ENCODE data around the gene WDFY4. TPM values are rescaled to one million over a fixed set of nuclear protein-coding genes. Genes with fewer than 3 reads are reported as not detected.

WDFY4 gene
- polyA plus RNA-seq, 1 of the 3 experiments (the other 2 are of a cell fraction) = not detected

DNA sequence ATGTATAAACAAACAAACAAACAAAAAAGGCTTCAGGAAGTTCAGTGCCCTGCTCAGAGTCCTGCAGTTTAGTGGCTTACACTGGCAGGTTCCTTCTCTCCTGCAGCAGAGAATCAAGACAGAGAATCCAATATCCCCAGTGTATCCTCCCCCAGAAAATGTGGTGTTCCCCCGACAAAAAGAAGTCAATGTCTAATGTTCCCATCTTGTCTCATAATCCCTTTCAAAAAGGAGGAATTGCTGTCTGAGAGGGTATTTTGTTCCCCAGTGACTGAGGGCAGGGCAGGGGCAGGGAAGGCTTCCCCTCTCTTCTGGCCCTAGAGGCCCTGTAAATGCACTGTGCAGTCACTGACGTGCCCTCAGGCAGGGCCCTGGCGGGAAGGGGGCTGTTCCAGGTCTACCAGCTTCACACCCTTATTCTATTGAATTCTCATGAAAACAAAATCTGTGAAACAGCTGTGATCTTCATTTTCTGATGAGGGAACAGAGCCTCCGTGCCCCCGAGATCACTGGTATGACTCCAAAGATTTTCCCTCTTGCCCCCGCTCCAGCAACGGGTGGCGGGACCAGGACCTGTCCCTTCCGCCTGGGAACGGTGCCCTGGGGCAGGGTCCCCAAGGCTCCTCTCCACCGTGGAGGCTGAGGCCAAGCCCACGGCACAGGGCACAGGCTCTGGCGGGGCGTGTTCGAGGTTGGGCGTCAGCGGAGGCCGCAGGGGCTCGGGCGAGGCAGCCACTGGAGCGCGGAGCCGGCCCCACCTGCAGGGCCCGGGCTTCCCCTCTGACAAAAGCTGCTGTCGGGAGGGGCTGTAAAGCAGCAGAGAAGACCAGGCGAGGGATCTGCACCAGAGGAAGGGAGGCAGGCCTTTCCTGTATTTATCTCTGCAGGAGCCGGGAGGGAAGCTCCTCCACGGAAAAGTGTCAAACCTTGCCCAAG lies 13.4 kb upstream of the WDFY4 start:
- Histone ChIP-seq H3K9me3 (peaks cover 4% of the 10 kb centered on the region; the same call in 1 of the 2 replicates), H2AFZ (ENCODE audit: low read depth) (no peak overlapping the region), H3F3A (replicated peaks; ENCODE audit: insufficient read depth) (no peaks in the 10 kb centered on the region), H3K4me3 (ENCODE audit: low read depth in 2 of 2, low read length in 1 of 2) (no peak overlapping the region), H3K9ac (no peak overlapping the region), H3K9me2 (no peaks in the 10 kb centered on the region), H3K27ac (ENCODE audit: low read depth in 2 of 2, low read length in 1 of 2) (no peak overlapping the region), H4K20me1 (ENCODE audit: insufficient read depth) (no peaks in the 10 kb centered on the region), H3K79me2 (ENCODE audit: insufficient read depth) (no peaks in the 10 kb centered on the region), H3K27me3 (ENCODE audit: insufficient read depth) (no peaks in the 10 kb centered on the region), H3K4me2 (no peak overlapping the region), H3K36me3 (replicated peaks in 1 of 2; ENCODE audit: control insufficient read depth in 1 of 2, insufficient read depth in 2 of 2, low read length in 1 of 2) (no peaks in the 10 kb centered on the region), H3K4me1 (ENCODE audit: control insufficient read depth in 1 of 2, insufficient read depth in 2 of 2, low read depth in 1 of 2, low read length in 1 of 2) (no peaks in the 10 kb centered on the region)
- no peak for DNase-seq
- ChIA-PET CTCF (interaction anchor here (2.9 kb wide), 1 partner anchor 15 kb away, joined by 10 read pairs; no protein-coding TSS in a partner anchor), POLR2A (no interaction called here)
- TF ChIP-seq, protein P1, sequence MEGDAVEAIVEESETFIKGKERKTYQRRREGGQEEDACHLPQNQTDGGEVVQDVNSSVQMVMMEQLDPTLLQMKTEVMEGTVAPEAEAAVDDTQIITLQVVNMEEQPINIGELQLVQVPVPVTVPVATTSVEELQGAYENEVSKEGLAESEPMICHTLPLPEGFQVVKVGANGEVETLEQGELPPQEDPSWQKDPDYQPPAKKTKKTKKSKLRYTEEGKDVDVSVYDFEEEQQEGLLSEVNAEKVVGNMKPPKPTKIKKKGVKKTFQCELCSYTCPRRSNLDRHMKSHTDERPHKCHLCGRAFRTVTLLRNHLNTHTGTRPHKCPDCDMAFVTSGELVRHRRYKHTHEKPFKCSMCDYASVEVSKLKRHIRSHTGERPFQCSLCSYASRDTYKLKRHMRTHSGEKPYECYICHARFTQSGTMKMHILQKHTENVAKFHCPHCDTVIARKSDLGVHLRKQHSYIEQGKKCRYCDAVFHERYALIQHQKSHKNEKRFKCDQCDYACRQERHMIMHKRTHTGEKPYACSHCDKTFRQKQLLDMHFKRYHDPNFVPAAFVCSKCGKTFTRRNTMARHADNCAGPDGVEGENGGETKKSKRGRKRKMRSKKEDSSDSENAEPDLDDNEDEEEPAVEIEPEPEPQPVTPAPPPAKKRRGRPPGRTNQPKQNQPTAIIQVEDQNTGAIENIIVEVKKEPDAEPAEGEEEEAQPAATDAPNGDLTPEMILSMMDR (IDR thresholded peaks at IDR 0.05) = no peak
- no peak for TF ChIP-seq SIN3A (IDR thresholded peaks at IDR 0.05; ENCODE audit: borderline replicate concordance, low read depth, low read length)
- TF ChIP-seq EZH2phosphoT487 (IDR thresholded peaks at IDR 0.05; ENCODE audit: borderline replicate concordance, low read depth) = no peak
- TF ChIP-seq TAF1 (IDR thresholded peaks at IDR 0.05; ENCODE audit: borderline replicate concordance, low read depth, low read length) = no peak
- TF ChIP-seq TCF12 (IDR thresholded peaks at IDR 0.05) = no peak
- no peak for TF ChIP-seq EP300 (IDR thresholded peaks at IDR 0.05; ENCODE audit: borderline replicate concordance in 1 of 2, low read depth in 1 of 2, low read length in 1 of 2)
- TF ChIP-seq FOXJ3 (CRISPR knock-in tag; IDR thresholded peaks at IDR 0.05) = no peak
- no peak for TF ChIP-seq JUND (IDR thresholded peaks at IDR 0.05)
- 71% methylated on average over 20 of the region's 28 CpGs for WGBS (ENCODE audit: low lambda C conversion rate)

DNA sequence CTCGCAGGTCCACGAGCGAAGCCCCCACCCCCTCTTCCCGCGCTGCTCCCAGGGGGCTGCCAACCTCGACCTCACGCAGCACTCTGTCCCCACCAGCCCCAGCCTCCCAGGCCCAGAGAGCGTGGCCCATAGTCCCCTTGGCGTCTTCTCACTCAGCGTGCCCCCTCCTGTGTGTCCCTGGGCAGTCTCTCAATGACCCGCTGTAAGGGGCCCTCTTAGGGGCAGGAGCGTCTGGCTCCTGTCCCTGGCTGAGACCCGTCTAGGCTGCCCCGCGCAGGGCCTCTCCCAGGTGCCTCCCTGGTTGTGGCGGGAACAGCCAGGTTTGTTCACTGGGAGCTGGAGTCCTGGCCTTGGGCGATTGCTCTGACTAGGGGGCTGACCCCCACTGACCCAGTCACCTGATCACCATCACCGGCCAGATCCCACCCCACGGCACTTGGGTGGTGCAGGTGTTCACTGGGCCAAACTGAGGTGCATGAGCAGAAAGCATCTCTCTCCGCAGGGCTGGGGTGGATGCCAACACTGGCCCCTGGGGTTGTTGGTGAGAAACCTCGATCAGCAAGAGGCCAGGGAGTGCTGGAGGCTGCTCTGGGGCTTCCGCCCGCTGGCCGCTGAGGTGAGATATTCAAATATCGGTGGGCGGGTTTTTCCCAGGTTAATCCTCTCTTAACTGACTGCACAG lies 12.6 kb upstream of the WDFY4 start:
- H3K9me2 ChIP-seq = no peaks in the 10 kb centered on the region
- H4K20me1 ChIP-seq (ENCODE audit: insufficient read depth) = no peaks in the 10 kb centered on the region
- no peak for DNase-seq
- POLR2A ChIA-PET = no interaction called here
- H3K9ac ChIP-seq = no peak overlapping the region
- H2AFZ ChIP-seq (ENCODE audit: low read depth) = no peak overlapping the region
- H3K4me1 ChIP-seq (ENCODE audit: control insufficient read depth in 1 of 2, insufficient read depth in 2 of 2, low read depth in 1 of 2, low read length in 1 of 2) = no peaks in the 10 kb centered on the region
- CTCF ChIA-PET = interaction anchor here (1.5 to 2.9 kb wide), 2 partner anchors 14 to 16 kb away, joined by 7 to 10 read pairs; no protein-coding TSS in a partner anchor
- TF ChIP-seq RAD21 (IDR thresholded peaks at IDR 0.05; ENCODE audit: low read length) = no peak
- no peak for TF ChIP-seq POLR2AphosphoS5 (IDR thresholded peaks at IDR 0.05; ENCODE audit: low read depth, low read length)
- TF ChIP-seq, protein P2, sequence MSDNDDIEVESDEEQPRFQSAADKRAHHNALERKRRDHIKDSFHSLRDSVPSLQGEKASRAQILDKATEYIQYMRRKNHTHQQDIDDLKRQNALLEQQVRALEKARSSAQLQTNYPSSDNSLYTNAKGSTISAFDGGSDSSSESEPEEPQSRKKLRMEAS (IDR thresholded peaks at IDR 0.05; ENCODE audit: low read depth) = no peak
- no peak for TF ChIP-seq TEAD4 (IDR thresholded peaks at IDR 0.05; ENCODE audit: borderline replicate concordance, insufficient read depth)
- TF ChIP-seq EP300 (IDR thresholded peaks at IDR 0.05; ENCODE audit: borderline replicate concordance in 1 of 2, low read depth in 1 of 2, low read length in 1 of 2) = no peak
- no peak for TF ChIP-seq SMC3 (IDR thresholded peaks at IDR 0.05; ENCODE audit: low read depth, low read length)
- no peak for TF ChIP-seq SIN3A (IDR thresholded peaks at IDR 0.05; ENCODE audit: borderline replicate concordance, low read depth, low read length)
- TF ChIP-seq, protein P1 (IDR thresholded peaks at IDR 0.05) = no peak
- TF ChIP-seq YY1 (IDR thresholded peaks at IDR 0.05; ENCODE audit: low read depth) = no peak
- TF ChIP-seq, protein P3, sequence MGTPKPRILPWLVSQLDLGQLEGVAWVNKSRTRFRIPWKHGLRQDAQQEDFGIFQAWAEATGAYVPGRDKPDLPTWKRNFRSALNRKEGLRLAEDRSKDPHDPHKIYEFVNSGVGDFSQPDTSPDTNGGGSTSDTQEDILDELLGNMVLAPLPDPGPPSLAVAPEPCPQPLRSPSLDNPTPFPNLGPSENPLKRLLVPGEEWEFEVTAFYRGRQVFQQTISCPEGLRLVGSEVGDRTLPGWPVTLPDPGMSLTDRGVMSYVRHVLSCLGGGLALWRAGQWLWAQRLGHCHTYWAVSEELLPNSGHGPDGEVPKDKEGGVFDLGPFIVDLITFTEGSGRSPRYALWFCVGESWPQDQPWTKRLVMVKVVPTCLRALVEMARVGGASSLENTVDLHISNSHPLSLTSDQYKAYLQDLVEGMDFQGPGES (IDR thresholded peaks at IDR 0.05; ENCODE audit: low read depth, low read length) = no peak
- no peaks in the 10 kb centered on the region for H3F3A ChIP-seq (replicated peaks; ENCODE audit: insufficient read depth)
- no peak overlapping the region for H3K27ac ChIP-seq (ENCODE audit: low read depth in 2 of 2, low read length in 1 of 2)
- WGBS (ENCODE audit: low lambda C conversion rate) = 78% methylated on average over 10 of the region's 26 CpGs
- H3K36me3 ChIP-seq (replicated peaks in 1 of 2; ENCODE audit: control insufficient read depth in 1 of 2, insufficient read depth in 2 of 2, low read length in 1 of 2) = no peaks in the 10 kb centered on the region
- no peaks in the 10 kb centered on the region for H3K79me2 ChIP-seq (ENCODE audit: insufficient read depth)
- H3K4me3 ChIP-seq (ENCODE audit: low read depth in 2 of 2, low read length in 1 of 2) = no peak overlapping the region
- H3K9me3 ChIP-seq = peaks cover 4% of the 10 kb centered on the region; the same call in 1 of the 2 replicates
- no peak overlapping the region for H3K4me2 ChIP-seq
- no peaks in the 10 kb centered on the region for H3K27me3 ChIP-seq (ENCODE audit: insufficient read depth)
